NCI-H1694 treated with DMSO at 0.1 percent for 48 hours (cell line): ENCODE data around the gene UBE2J2.
A peak's percentile ranks its signal among the peaks of the same experiment; 100 is the strongest.
"Not testable (repeated sequence)": the region's sequence is repeated elsewhere in the genome, so short reads cannot be mapped to it uniquely, and the experiment has no call there.

Experiments used
- DNase-seq: peaks from one replicate; lab custom pipeline; 2025; lab: John Stamatoyannopoulos, UW

The UBE2J2 gene

DNA sequence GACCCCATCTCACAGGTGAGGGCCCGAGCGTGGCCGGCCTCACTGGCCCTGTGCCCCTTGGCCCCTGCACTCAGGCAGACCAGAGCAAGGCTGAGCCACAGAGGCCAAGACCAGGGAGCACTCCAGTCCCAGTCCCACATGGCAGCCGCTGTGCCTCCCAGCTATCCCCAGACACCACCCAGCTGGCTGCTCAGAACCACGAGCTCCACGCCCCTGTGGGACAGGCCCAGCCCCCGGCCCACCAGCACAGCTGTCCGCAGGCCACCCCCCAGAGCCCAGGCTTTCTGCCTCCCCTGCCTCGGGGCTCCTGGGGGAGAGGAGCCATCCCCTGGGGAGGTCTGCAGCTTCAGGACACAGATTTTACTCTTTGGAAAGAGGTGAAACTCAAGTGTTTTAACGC, 18.0 kb downstream of the UBE2J2 start:
- DNase-seq = no peak

- no peak for DNase-seq
Measured at GRCh38 chr1:1255078-1255477, 18.6 kb downstream of the UBE2J2 start.

- no peak for DNase-seq
Measured at GRCh38 chr1:1254667-1254998, 19.0 kb downstream of the UBE2J2 start.

- DNase-seq = no peak
Measured at GRCh38 chr1:1253972-1254666, 19.5 kb downstream of the UBE2J2 start.

GRCh38 chr1:1253314-1253713, 20.3 kb downstream of the UBE2J2 start:
- no peak for DNase-seq

DNA sequence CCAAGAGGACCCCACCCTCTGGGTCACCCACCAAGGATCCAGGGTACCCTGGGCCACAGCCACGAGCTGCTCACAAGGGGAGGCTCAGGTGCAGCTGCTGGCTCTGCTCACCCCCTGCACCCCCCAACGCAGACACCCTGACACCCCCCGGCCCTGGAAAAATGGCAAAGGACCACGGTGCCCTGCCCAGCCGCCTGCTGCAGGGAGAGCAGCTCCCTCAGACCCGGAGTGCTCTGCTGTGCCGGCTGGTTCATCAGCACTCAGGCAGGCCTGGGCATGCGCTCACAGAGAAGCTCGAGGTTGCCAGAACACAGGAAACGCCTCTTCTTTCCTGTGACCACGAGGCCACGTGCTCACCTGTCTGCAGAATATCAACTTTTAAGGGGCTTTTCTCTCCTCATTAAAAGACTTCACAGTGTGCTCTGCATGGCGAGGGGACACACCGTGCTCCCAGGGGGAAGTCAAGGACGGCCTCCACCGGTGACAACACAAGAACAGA, 22.8 kb downstream of the UBE2J2 start:
- DNase-seq = peak; percentile 31

- not testable (repeated sequence) for DNase-seq
Measured at GRCh38 chr1:1248009-1248913, 25.4 kb downstream of the UBE2J2 start.

DNA sequence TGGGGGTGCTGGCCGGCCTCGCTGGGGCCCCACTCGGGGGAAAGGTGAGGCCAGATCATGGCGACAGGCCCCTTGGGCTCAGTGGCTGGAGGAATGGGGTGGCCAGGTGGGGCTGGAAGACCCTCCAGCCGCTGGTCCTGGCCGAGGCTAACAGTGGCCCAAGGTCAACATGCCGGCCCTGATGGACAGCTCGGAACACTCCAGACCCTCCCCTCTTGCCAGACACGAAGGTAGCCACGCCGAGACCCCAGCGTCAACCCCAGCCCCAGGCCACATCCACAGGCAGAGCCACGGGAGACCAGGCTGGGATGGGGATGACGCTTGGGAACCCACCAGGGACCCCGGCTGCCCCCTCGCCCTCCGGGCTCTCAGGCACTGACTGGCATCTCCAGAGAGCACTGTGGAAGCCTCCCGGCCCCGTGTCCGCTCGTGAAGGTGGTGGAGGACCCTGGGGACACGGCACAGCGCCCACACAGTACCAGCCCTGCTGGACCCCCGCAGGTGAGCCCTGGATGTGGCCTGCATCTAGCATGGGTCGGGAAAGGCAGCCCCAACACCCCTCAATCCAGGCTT, 26.2 kb downstream of the UBE2J2 start:
- no peak for DNase-seq

DNA sequence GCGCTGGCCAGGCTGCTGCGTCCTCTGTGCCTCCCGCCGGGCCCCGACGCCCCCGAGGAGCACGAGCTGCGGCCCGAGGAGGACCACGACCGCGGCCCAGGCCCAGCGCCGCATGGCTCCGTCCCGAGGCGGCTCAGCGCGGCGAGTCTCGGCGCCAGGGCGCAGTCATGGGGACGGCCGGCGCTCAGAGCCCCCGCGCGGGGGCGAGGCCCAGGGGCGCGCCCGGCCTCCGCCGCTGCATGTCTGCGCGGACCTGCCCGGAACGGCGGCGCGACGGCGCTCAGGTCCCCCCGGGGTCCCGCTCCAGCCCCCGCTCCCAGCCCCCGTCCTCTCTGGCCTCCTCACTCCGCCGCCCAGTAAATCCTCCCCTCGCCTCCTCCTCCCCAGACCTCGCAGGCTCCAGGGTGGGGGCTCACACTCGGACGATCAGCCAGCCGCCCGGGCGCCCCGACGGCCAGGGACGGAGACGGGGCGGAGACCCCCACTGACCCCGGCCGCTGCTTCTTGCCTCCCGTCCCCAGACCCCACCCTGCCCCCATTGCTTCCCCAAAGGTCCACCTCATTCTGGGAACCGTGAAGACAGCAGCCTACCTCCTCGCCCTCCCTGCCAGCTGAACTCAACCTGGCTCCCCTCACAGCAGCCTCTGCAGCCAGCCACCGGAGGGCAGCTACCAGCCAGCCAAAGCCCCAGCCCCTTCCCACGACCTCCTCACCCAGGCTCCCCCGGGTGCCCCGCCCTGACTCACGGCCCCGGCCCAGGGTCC, 26.9 kb downstream of the UBE2J2 start, which contains the start of gene C1QTNF12:
Gene C1QTNF12, minus strand, starts transcription at position 146 of the 764 bp plus-strand sequence. Its CDS starts 32 bp downstream, at position 114.
- DNase-seq = no peak

DNA sequence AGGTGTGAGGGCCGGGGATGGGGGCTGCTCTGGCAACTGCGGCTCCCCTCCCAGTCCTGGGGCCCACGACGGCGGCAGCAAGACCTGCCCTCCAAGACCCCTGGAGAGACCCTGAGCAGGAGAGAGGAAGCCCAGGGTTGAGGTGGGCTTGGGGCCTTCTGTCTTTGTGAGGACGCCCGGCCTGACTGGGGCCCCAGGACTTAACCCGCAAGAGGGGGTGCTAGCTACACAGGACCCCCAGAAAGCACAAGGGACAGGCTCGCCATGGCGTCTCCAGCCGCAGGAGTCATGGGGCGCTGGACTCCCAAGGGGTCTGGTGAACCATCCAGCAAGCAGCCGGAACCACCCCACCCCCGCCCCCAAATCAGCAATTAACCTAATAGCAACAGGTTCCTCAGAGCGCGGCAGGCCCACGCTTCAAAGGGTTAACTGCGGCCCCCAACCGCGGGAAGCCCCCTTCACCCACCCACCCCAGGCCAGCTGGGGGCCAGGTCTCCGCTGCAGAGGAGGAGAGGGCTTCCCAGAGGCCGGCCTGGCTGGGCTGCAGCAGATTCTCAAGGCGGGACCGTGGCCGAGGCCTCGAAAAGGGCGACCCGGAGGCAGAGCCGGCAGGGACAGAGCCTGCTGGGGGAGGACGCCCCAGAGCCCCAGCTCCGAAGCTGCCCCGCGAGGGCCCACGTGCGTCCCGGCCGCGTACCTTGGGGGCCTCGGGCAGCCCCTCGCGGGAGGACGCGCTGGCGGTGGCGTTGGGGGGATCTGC, 27.7 kb downstream of the UBE2J2 start:
- DNase-seq = no peak

GRCh38 chr1:1245178-1245816, 28.4 kb downstream of the UBE2J2 start:
- DNase-seq = no peak

DNA sequence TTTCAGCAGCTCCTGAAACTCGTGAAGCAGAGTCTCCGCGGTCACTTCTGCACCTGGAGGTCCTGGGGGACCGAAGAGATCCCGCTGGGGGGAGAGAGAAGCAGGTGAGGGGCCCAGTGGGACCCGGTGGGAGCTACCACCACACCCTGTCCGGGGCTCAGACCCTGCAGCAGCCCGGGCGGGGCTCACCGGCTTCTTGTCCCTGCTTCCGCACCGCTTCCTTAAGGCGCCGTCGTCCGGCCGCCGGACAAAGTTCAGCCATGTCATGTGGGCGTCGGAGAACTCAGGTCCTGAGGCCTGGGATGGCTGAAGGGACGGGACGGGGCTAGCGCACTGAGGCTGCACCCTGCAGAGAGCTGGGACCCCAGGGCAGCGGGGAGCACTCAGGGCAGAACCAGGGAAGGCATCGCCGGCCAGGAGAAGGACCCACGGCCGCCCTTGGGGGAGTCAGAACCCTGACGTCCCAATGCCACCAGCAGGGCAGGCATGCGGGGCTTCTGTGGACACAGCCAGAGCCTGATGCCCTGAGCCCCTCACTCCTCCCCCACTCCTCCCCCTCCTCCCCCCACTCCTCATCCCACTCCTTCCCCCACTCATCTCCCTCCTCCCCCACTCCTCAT, 29.4 kb downstream of the UBE2J2 start:
- DNase-seq = no peak

- DNase-seq = no peak
Measured at GRCh38 chr1:1243807-1244191, 29.9 kb downstream of the UBE2J2 start.

- no peak for DNase-seq
Measured at GRCh38 chr1:1243266-1243660, 30.4 kb downstream of the UBE2J2 start.

DNA sequence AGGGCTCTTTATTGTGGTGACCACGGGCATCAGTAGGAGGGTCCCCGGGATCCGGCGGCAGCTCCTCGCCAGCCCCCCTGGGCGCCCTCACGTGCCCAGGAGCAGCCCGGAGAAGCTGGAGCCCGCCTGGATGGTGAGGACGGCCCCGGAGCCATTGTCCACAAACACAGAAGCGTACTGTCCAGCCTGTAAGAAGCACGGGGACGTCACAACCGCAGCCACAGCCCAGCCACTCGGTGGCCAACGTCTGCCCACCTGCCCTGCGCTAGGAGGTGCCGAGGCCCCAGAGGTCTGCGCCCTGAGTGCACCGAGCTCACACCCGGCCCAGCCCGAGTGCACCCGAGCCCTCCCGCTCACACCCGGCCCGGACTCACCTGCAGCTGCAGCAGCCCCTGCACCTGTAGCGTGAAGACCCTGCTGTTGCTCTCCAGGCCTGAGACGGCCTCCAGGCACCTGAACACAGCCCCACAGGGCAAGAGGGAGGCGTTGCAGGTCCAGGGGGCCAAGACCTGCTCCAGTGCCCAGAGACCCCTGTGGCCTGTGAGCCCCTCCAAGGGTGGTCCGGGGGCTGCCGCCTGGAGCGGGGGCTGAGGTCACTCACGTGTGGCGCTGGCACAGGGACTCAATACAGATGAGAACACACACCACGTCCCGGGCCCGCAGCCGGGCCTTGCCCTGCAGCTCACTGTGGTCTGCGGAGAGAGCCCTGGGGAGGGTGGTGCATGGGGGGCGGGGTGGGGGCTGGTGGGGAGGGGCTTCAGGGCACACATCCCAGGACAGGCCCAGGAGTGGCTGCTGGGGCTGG, 31.0 kb downstream of the UBE2J2 start:
- no peak for DNase-seq

DNA sequence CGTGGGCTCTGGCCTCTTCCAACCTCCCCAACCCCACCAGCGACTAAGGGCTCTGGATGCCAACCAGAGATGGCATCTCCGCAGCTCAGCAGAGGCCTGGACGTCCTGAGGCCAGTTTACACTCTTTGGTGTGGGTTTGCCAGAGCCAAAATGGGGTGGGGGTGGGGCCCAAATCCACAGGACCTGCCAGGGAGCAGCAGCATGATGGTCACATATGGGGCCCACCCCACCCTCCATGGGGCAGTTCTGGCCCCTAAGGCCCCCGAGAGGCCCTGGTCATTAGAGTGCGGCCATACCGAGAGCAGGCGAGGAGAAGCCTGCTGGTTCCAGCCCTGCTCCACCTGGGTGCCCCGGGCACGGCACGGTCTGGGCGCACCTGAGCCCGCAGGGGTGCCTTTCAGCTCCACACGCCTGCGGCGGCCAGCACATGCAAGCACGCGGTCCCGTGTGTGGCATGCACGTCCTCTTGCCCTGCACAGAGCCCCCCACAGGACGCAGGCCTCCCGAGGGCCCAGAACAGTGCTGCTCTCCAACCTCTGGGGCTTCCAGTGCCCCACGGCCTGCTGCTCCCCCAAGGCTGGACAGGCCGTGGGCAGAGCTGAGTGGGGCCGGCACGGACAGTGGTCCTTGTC, 31.9 kb downstream of the UBE2J2 start:
- DNase-seq = no peak

DNA sequence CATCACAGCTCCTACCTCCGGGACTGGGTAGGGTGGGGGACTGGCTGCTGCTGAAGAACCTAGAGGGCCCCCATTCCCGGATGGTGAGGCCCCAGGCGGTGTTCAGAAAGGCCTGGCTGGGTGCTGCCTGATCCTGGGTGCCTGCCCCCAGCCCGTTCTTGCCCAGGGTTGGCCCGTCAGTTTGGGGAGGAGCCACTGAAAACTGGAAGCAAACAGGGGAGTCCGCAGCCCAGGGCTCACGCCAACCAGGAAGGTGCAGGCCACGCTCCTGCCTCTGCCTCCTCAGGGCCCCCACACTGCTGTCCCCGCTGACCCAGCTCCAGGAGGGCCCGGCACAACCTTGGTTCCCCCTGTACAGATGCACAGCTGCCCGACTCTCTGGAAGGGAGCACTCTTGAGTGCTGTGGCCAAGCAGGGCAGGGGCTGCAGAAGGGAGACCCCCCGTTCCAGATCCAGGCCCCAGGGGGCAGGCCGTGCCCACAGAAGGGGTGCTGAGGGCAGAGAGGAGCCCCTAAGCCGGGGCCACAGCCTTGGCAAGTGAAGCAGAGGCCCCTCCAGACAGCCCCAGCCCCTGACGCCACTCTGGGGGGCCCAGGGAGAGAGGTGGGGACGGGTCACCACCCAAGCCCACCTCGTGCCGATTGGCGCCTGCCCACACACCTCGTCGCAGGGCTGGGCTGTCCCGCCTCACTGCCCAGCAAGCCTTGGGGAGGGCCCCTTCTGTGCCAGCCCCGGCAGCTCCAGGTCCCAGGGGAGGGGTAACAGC, 32.6 kb downstream of the UBE2J2 start:
- DNase-seq = peak; percentile 16

GRCh38 chr1:1240348-1240732, 33.3 kb downstream of the UBE2J2 start:
- no peak for DNase-seq
